NCI-H128 (cell line): ENCODE measurements around the gene ALX4.

Experiments used
- DNase-seq: peaks from one replicate; lab custom pipeline; 2025; ENCODE audit not compliant: unreplicated experiment; lab: John Stamatoyannopoulos, UW

ALX4 gene

DNA sequence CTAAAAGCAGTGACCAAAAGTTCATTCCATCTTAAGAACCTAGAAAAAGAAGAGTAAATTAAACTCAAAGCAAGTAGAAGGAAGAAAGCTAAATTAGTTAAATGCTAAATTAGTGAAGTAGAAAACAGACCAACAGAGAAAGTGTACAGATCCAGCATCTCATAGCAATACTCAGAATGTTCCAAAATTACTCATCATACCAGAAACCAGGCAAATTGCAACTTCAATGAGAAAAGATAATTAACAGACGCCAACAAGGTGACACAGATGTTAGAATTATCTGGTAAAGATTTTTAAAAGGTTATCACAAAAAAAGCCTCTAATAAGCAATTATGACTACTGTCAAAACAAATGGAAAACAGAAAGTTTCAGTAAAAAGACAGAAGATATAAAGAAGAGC lies 96.8 kb downstream of the ALX4 start:
- no peak for DNase-seq

DNA sequence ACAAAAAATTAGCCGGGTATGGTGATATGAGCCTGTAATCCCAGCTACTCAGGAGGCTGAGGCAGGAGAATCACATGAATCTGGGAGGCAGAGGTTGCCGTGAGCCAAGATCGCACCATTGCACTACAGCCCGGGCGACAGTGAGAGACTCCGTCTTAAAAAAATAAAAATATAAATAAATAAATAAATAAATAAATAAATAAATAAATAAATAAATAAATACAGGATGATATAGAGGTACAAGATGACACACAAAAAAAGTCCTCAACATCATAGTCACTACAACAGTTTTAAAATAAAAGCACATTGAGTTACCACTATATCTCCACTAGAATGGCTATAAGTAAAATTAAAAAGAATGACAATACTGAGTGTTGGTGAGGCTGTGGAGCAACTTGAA lies 97.8 kb downstream of the ALX4 start:
- DNase-seq: no peak
